ENCODE results near the gene SVIL.

SVIL gene

DNA sequence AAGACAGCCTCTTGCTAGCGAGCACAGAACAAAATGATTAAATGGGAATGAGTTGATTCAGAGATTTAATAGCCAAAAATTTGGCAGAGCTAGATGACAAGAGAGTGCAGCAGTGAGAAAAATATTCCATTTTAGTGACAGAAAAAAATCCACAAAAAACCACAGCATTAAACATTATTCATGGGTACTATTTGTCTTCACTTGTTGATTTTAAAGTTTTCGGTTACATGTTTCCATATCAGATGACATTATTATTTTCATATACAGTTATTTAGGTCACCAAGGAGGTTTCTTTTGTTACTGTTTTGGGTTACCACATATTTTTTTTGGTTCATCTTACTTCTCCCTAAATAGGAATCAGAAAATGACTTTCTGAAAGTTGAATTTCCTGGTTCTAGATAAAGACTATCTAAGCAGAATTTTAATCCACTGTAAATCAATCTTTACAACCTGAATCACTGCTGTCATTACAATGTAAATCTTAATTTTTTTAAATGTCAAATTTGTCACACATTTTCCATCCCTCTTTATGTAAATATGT is 87.9 kb downstream of the SVIL start:
- Histone ChIP-seq H3K27ac (ENCODE audit: low read length) (no peak overlapping the region), H3K4me2 (ENCODE audit: low read depth, low read length) (no peak overlapping the region), H3K9me3 (replicated peaks; ENCODE audit: insufficient read depth, low read length) (no peaks in the 10 kb centered on the region), H3K9ac (ENCODE audit: low read length) (no peak overlapping the region), H3K79me2 (ENCODE audit: low read length) (no peaks in the 10 kb centered on the region), H3K9me2 (replicated peaks; ENCODE audit: insufficient read depth, low read length) (no peaks in the 10 kb centered on the region), H3K27me3 (replicated peaks; ENCODE audit: insufficient read depth, low read length) (no peaks in the 10 kb centered on the region), H3K4me1 (ENCODE audit: low read length) (no peaks in the 10 kb centered on the region), H2AFZ (ENCODE audit: low read length) (no peak overlapping the region), H3K36me3 (replicated peaks; ENCODE audit: insufficient read depth, low read length) (no peaks in the 10 kb centered on the region), H3K4me3 (ENCODE audit: low read length) (no peak overlapping the region), H4K20me1 (ENCODE audit: insufficient read depth, low read length) (no peaks in the 10 kb centered on the region), H3F3A (ENCODE audit: insufficient read depth, low read length) (no peaks in the 10 kb centered on the region)
- no peak for DNase-seq
- TF ChIP-seq EZH2phosphoT487 (IDR thresholded peaks at IDR 0.05; ENCODE audit: low read length), result no peak
- no peak for TF ChIP-seq EZH2 (optimal IDR thresholded peaks at IDR 0.05; ENCODE audit: low read depth, low read length)
- TF ChIP-seq, protein P1, sequence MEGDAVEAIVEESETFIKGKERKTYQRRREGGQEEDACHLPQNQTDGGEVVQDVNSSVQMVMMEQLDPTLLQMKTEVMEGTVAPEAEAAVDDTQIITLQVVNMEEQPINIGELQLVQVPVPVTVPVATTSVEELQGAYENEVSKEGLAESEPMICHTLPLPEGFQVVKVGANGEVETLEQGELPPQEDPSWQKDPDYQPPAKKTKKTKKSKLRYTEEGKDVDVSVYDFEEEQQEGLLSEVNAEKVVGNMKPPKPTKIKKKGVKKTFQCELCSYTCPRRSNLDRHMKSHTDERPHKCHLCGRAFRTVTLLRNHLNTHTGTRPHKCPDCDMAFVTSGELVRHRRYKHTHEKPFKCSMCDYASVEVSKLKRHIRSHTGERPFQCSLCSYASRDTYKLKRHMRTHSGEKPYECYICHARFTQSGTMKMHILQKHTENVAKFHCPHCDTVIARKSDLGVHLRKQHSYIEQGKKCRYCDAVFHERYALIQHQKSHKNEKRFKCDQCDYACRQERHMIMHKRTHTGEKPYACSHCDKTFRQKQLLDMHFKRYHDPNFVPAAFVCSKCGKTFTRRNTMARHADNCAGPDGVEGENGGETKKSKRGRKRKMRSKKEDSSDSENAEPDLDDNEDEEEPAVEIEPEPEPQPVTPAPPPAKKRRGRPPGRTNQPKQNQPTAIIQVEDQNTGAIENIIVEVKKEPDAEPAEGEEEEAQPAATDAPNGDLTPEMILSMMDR (IDR thresholded peaks at IDR 0.05; ENCODE audit: low read length), result no peak

DNA sequence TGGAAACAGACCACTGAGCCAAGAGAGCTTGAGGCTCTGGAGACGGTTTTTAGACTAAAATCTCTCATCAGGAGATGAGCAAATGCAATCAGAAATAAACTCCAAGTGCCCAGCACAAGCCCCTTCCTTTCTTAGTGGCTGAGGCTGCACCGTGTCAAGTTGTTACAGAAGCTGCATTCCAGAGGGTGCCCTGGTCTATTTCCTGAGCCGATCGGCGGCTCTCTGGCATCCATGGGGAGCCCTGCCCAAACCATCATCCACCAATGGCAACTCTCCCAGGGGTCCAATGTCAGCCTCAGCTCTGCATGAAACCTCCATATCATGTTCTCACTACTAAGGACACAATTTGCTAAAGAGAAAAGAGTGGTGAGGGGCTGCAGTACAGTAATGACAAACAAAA is 89.6 kb downstream of the SVIL start:
- Histone ChIP-seq H4K20me1 (ENCODE audit: insufficient read depth, low read length) (no peaks in the 10 kb centered on the region), H2AFZ (ENCODE audit: low read length) (no peak overlapping the region), H3K9me2 (replicated peaks; ENCODE audit: insufficient read depth, low read length) (no peaks in the 10 kb centered on the region), H3K4me3 (ENCODE audit: low read length) (no peak overlapping the region), H3K9me3 (replicated peaks; ENCODE audit: insufficient read depth, low read length) (no peaks in the 10 kb centered on the region), H3K27me3 (replicated peaks; ENCODE audit: insufficient read depth, low read length) (no peaks in the 10 kb centered on the region), H3K79me2 (ENCODE audit: low read length) (no peaks in the 10 kb centered on the region), H3K4me2 (ENCODE audit: low read depth, low read length) (no peak overlapping the region), H3F3A (ENCODE audit: insufficient read depth, low read length) (no peaks in the 10 kb centered on the region), H3K36me3 (replicated peaks; ENCODE audit: insufficient read depth, low read length) (no peaks in the 10 kb centered on the region), H3K4me1 (ENCODE audit: low read length) (no peaks in the 10 kb centered on the region), H3K9ac (ENCODE audit: low read length) (no peak overlapping the region), H3K27ac (ENCODE audit: low read length) (no peak overlapping the region)
- no peak for DNase-seq
- no peak for TF ChIP-seq EZH2 (optimal IDR thresholded peaks at IDR 0.05; ENCODE audit: low read depth, low read length)
- no peak for TF ChIP-seq EZH2phosphoT487 (IDR thresholded peaks at IDR 0.05; ENCODE audit: low read length)
- TF ChIP-seq, protein P1 (IDR thresholded peaks at IDR 0.05; ENCODE audit: low read length), result no peak

DNA sequence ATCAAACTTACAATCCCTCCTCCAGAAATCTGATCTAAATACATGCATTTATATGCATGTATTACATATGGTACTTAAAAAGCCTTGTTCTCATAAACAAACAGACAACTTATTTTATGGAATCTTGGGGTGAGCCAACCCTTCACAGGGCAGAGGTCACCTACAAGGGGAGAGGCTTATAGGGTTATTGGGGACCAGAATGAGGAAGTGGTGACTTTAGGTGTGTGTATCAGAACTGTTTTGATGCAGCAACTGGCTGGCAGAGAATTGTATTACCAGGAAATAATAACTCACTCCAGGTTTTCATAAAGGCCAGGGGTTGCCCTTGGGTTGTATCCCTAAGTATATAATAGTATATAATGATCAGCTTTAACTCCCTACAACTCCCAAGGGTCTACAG is 91.1 kb downstream of the SVIL start:
- Histone ChIP-seq H3K9me3 (replicated peaks; ENCODE audit: insufficient read depth, low read length) (no peaks in the 10 kb centered on the region), H3K4me3 (ENCODE audit: low read length) (no peak overlapping the region), H3K27me3 (replicated peaks; ENCODE audit: insufficient read depth, low read length) (no peaks in the 10 kb centered on the region), H2AFZ (ENCODE audit: low read length) (no peak overlapping the region), H3K4me2 (ENCODE audit: low read depth, low read length) (no peak overlapping the region), H3K9ac (ENCODE audit: low read length) (no peak overlapping the region), H4K20me1 (ENCODE audit: insufficient read depth, low read length) (no peaks in the 10 kb centered on the region), H3K4me1 (ENCODE audit: low read length) (no peaks in the 10 kb centered on the region), H3K79me2 (ENCODE audit: low read length) (no peaks in the 10 kb centered on the region), H3F3A (ENCODE audit: insufficient read depth, low read length) (no peaks in the 10 kb centered on the region), H3K9me2 (replicated peaks; ENCODE audit: insufficient read depth, low read length) (no peaks in the 10 kb centered on the region), H3K36me3 (replicated peaks; ENCODE audit: insufficient read depth, low read length) (no peaks in the 10 kb centered on the region), H3K27ac (ENCODE audit: low read length) (no peak overlapping the region)
- DNase-seq, result no peak
- TF ChIP-seq EZH2 (optimal IDR thresholded peaks at IDR 0.05; ENCODE audit: low read depth, low read length), result no peak
- TF ChIP-seq, protein P1 (IDR thresholded peaks at IDR 0.05; ENCODE audit: low read length), result no peak
- TF ChIP-seq EZH2phosphoT487 (IDR thresholded peaks at IDR 0.05; ENCODE audit: low read length), result no peak

All from MM.1S (cell line).